Upper lobe of right lung (tissue), 1 donor: ENCODE measurements around the gene PLXNB2. TPM values are rescaled to one million over a fixed set of nuclear protein-coding genes. Genes with fewer than 3 reads are reported as not detected.

Source experiments
- ATAC-seq: fragments of 200-7000 bp; cut with Tn5 transposase; one replicate; pipeline ENCODE4 v1.9.1; 2020; ENCODE audit warnings: mild to moderate bottlenecking, moderate library complexity
- DNase-seq: peaks from one replicate; pipeline ENCODE4 v3.0.0-alpha.2; 2020
- H3K27ac ChIP-seq: fragments of 200-600 bp; one replicate; pipeline ENCODE4 v1.8.0; 2022
- H3K27me3 ChIP-seq: fragments of 200-600 bp; one replicate; pipeline ENCODE4 v1.8.0; 2022; ENCODE audit warnings: mild to moderate bottlenecking
- H3K36me3 ChIP-seq: fragments of 200-600 bp; one replicate; pipeline ENCODE4 v1.8.0; 2022
- H3K4me1 ChIP-seq: fragments of 200-600 bp; one replicate; pipeline ENCODE4 v1.8.0; 2022
- H3K4me3 ChIP-seq: fragments of 200-600 bp; one replicate; pipeline ENCODE4 v1.8.0; 2022; ENCODE audit warnings: mild to moderate bottlenecking
- H3K9me3 ChIP-seq: fragments of 200-600 bp; one replicate; pipeline ENCODE4 v1.8.0; 2022
- intact Hi-C: fragments of 100-400 bp; cut with DNase I; formaldehyde crosslinking; loops from one replicate; pipeline ENCODE4 v1.11.0; 2022
- total RNA-seq: library from RNA; stranded (reverse); fragmentation: NEBNext Ultra II Directional; extraction: Animal tissue kit (Norgen Biotek cat#: 25700); gene quantifications from one replicate; pipeline ENCODE4 v1.2.1, GENCODE V29; 2021
- TF ChIP-seq, protein P1 (sequence below): fragments of 200-600 bp; IDR thresholded peaks from one replicate; pipeline ENCODE4 v1.8.0; 2022; ENCODE audit warnings: antibody characterized with exemption
- donor health status: DM: no; HTN: yes; CAD: no; lungs with severe emphysema.

Gene PLXNB2
- total RNA-seq, 1 donor from 2014 or later: 308 TPM

DNA sequence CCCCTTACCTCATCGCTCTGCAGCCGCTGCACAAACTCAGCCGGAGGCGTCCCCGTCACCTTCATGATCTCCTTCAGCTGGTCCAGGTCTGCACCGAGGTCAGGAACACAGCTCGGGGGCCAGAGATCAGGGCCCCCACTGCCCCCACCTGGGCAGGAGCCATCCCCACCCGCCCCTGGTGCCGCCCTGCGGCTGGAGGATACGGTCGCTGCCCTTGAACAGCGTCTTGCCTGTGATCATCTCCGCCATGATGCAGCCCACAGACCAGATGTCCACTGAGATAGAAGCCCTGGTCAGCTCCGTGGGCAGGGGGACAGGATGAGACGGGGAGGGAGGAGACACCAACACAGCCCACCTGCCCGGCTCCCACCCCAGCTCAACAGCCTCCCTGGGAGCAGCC lies 51.8 kb downstream of the PLXNB2 start:
- H3K9me3 ChIP-seq: no peaks in the 10 kb centered on the region

DNA sequence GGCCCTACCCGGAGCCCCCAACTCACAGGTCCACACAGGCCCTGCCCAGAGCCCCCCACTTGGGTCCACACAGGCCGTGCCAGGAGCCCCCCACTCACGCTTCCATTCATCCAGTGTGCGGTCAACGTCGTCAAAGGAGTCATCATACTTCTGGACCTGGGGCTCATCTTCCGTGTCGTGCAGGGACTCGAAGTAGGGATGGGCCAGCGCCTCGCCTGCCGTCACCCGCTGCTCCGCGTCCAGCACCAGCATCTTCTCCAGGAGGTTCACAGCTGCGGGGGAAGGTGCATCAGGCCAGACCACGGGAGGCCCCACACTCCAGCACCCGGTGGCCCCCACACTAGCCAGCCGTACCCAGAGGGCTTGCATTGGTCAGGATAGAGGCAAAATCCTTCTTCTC lies 52.3 kb downstream of the PLXNB2 start:
- Histone ChIP-seq H3K9me3 (no peaks in the 10 kb centered on the region), H3K36me3 (no peaks in the 10 kb centered on the region), H3K27me3 (no peaks in the 10 kb centered on the region), H3K27ac (no peak overlapping the region), H3K4me1 (peaks cover 4% of the 10 kb centered on the region), H3K4me3 (no peak overlapping the region)
- TF ChIP-seq, protein P1, sequence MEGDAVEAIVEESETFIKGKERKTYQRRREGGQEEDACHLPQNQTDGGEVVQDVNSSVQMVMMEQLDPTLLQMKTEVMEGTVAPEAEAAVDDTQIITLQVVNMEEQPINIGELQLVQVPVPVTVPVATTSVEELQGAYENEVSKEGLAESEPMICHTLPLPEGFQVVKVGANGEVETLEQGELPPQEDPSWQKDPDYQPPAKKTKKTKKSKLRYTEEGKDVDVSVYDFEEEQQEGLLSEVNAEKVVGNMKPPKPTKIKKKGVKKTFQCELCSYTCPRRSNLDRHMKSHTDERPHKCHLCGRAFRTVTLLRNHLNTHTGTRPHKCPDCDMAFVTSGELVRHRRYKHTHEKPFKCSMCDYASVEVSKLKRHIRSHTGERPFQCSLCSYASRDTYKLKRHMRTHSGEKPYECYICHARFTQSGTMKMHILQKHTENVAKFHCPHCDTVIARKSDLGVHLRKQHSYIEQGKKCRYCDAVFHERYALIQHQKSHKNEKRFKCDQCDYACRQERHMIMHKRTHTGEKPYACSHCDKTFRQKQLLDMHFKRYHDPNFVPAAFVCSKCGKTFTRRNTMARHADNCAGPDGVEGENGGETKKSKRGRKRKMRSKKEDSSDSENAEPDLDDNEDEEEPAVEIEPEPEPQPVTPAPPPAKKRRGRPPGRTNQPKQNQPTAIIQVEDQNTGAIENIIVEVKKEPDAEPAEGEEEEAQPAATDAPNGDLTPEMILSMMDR: no peak
- ATAC-seq: no peak
- intact Hi-C loops: no loop called here
- no peak for DNase-seq

More for the DNA sequence above, 51.8 kb downstream of the PLXNB2 start:
- DNase-seq: no peak
- intact Hi-C loops: no loop called here
- H3K36me3 ChIP-seq: no peaks in the 10 kb centered on the region
- TF ChIP-seq, protein P1: no peak
- H3K27ac ChIP-seq: no peak overlapping the region
- no peak overlapping the region for H3K4me3 ChIP-seq
- H3K27me3 ChIP-seq: no peaks in the 10 kb centered on the region
- peaks cover 3% of the 10 kb centered on the region for H3K4me1 ChIP-seq
- ATAC-seq: no peak

DNA sequence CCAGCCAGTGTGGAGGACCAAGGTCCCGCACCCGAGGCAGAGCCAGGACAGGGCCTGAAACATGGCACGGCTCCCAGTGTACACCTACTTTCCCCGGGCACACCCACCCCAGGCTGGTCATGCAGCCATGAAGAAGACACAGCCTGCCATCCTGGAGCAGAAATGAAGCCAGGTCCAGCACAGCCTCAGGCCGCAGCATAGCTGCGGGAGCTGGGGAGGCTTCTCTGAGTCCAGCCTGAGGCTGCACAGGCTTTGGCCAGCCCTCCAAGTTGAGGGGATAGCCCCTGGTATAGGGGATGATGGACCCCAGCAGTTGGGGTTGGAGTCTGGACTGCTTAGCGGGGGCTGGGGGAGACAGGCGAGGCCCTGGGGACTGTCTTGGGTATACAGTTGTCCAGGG lies 53.5 kb downstream of the PLXNB2 start:
- Histone ChIP-seq H3K4me1 (peaks cover 11% of the 10 kb centered on the region), H3K27ac (no peak overlapping the region), H3K9me3 (no peaks in the 10 kb centered on the region), H3K36me3 (no peaks in the 10 kb centered on the region), H3K27me3 (no peaks in the 10 kb centered on the region), H3K4me3 (no peak overlapping the region)
- no peak for DNase-seq
- TF ChIP-seq, protein P1: no peak
- intact Hi-C loops: no loop called here
- ATAC-seq: no peak

DNA sequence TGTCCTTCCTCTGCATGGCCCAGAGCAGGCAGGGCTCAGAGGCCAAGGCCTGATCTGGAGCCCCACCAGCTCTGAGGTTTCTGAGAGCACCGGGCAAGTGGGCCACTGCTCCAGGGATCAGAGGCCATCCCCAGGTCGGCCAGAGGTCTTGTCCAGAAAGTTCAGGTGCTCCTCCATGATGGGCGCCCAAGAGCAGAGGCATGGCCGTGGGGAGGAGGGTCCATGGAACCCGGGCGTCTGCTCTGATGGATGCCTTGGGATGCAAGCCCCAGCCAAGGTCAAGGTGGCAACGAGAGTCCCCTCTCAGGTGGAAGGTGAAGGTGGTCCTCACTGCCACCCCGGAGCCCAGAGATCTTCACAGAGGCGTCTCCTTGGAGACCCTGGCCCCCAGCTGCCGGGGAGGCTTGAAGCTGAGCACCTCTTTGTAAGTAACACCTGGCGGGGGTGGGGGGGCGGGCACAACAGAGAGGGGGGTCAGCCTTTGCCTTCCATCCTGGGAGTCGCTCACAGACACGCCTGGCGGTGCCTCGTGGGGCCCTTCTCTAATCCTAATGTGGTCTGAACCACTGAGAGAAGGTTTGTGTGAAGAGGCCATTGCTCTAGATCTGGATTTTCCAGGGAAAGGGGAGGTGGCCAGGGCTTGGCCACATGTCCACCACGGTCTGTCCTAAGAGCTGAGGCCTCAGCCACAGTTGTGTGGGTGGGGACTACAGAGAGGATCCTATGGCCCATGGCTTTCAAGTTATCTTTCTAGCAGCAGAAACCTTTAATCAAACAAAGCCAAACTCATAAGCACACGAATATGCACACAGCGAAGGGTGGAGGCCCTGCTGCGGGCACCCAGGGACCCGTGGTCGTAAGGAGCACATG lies 54.2 kb downstream of the PLXNB2 start:
- Histone ChIP-seq H3K9me3 (no peaks in the 10 kb centered on the region), H3K27ac (no peak overlapping the region), H3K36me3 (no peaks in the 10 kb centered on the region), H3K27me3 (no peaks in the 10 kb centered on the region), H3K4me3 (no peak overlapping the region), H3K4me1 (peaks cover 11% of the 10 kb centered on the region)
- DNase-seq: no peak
- ATAC-seq: no peak
- TF ChIP-seq, protein P1: no peak
- intact Hi-C loops: no loop called here

DNA sequence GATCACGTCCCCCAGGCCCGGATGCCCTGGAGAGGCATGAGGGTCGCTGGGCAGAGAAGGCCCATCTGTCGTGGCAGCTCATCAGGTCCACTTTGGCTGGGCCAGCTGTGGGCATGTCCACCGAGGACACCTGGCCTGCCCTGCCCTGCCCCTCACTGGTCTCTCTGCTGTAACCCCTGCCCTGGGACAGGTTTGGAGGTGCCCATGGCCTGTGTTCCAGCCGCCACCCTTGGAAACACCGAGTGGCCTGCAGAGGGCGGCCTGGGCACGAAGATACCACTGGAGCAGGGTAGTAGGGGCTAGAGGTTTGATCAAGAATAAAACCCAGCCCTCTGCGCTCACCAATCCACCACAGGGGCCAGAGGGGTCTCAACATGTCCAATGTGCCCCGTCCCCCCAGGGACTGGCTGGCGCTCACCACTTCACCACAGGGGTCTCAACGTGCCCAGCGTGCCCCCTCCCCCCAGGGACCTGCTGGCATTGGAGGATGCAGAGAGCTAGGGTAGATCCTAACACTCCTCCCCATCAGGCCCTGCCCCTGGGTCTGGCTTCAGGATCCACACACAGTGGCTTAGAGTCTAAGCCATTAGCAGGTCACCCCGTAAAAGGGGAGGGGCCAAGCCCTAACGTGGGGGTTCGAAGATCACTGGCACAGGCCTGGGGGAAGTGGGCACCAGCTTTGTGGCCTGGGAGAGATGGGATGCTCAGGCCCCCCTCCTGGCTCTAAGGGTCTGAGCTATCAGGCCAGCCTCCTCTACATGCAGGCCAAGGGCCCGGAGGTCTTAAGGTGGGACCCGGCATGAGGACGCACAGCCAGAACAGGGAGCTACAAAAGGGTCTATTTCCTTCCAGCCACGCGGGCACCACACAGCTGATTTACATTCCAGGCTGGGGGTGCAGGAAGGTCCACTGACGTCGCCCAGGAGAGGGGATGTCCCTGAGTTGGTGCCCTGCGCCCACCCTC lies 55.1 kb downstream of the PLXNB2 start:
- Histone ChIP-seq H3K36me3 (peaks cover 7% of the 10 kb centered on the region), H3K27me3 (no peaks in the 10 kb centered on the region), H3K4me3 (peak overlapping the region; percentile 89), H3K9me3 (no peaks in the 10 kb centered on the region), H3K4me1 (peaks cover 11% of the 10 kb centered on the region), H3K27ac (peak overlapping the region; percentile 75)
- DNase-seq (peak; percentile 90), ATAC-seq (peak; percentile 74)
- TF ChIP-seq, protein P1: peak; percentile 72
- intact Hi-C loops: no loop called here
